Gastrocnemius medialis (tissue), 4 donors: Measurements from ENCODE around the gene GBA3. TPM values are rescaled to one million over a fixed set of nuclear protein-coding genes. Genes with fewer than 3 reads are reported as not detected.

ENCODE experiments used
- ATAC-seq, 2 donors: fragments of 150-250 bp; one replicate each; pipeline ENCODE4 v1.9.1; 2016
- DNase-seq, 2 donors: peaks; one replicate each; pipeline ENCODE4 v3.0.0-alpha.2; 2019
- H3K27ac ChIP-seq, 4 donors: fragments of 200-600 bp; sonication (generic); 1 replicate in 1 of 4; 2 replicates in 3 of 4; pipeline ENCODE4 v1.5.1; 2016 to 2018; ENCODE audit warnings: mild to moderate bottlenecking in 2 of 4, moderate library complexity in 1 of 4
- H3K27me3 ChIP-seq, 3 donors: fragments of 200-600 bp; sonication (generic) in 2 of 3; 1 replicate in 1 of 3; 2 replicates in 2 of 3; pipeline versions ENCODE4 v1.5.1 to v1.6.0; 2016 to 2019; ENCODE audit warnings: mild to moderate bottlenecking in 1 of 3, moderate library complexity in 1 of 3
- H3K36me3 ChIP-seq, 2 donors: fragments of 200-600 bp; sonication (generic) in 1 of 2; one replicate each; pipeline ENCODE4 v1.5.1; 2017 to 2018
- H3K4me1 ChIP-seq, 2 donors: fragments of 200-600 bp; sonication (generic) in 1 of 2; one replicate each; pipeline ENCODE4 v1.5.1; 2016 to 2017; ENCODE audit warnings: mild to moderate bottlenecking in 2 of 2
- H3K4me3 ChIP-seq, 4 donors: fragments of 200-600 bp; sonication (generic) in 3 of 4; 1 replicate in 1 of 4; 2 replicates in 3 of 4; pipeline ENCODE4 v1.5.1; 2016 to 2019; ENCODE audit warnings: mild to moderate bottlenecking in 2 of 4
- H3K9me3 ChIP-seq, 3 donors: fragments of 200-600 bp; sonication (generic) in 2 of 3; 1 replicate in 1 of 3; 2 replicates in 2 of 3; pipeline ENCODE4 v1.5.1; 2016 to 2019
- POLR2A ChIP-seq, 2 donors: fragments of 450-650 bp; IDR thresholded peaks; one replicate each; pipeline ENCODE4 v1.6.1; 2017; ENCODE audit warnings: antibody characterized with exemption in 2 of 2, mild to moderate bottlenecking in 2 of 2, moderate library complexity in 2 of 2
- in situ Hi-C, 4 donors: fragments of 200-750 bp; cut with MboI; loops; one replicate each; pipeline versions ENCODE4 v1.15.0 to v1.8.0; 2017; ENCODE audit warnings: low sequenced_read_pairs in 4 of 4
- intact Hi-C: fragments of 100-400 bp; cut with DNase I; formaldehyde crosslinking; loops from one replicate; pipeline ENCODE4 v1.15.1; 2023; ENCODE audit warnings: low total_unique reads
- total RNA-seq, 4 donors: library from RNA; depleted of rRNA; stranded (reverse); fragments of >200 nt; gene quantifications; one replicate each; pipeline versions ENCODE4 v1.1.0 to v1.2.3, GENCODE V29; 2016
- TF ChIP-seq, protein P1 (sequence below), 5 experiments: fragments of 450-650 bp in 3 of 5; fragments of 200-600 bp in 2 of 5; sonication (generic) in 2 of 5; IDR thresholded peaks in 4 of 5; conservative IDR thresholded peaks in 1 of 5; 1 replicate in 4 of 5; 2 replicates in 1 of 5; pipeline ENCODE4 v1.5.1; 2016 to 2019; ENCODE audit warnings: antibody characterized with exemption in 5 of 5, mild to moderate bottlenecking in 3 of 5, moderate library complexity in 3 of 5

GBA3 gene
- total RNA-seq, 4 donors from 2014 or later, result 0.24 TPM; not detected in 3

DNA sequence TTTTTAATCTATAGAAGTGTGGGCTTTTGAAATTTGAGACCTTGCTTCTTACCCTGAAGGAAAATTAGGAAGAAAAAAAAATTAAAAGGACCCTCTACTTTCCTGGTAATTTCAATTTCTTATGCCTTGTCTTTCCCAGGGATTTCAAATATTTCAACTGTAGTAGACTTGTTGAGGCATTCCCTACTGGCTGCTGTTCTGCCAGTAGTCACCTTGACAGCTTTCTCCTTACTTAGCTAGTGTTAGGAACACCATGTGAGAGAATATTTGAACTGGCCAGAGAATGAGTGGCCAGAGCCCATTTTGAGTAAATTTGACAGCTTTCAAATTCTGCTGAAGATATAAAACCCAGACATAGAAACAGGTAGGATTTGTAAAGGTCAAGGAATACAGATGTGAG is 24.0 kb upstream of the GBA3 start:
- DNase-seq (no peak), ATAC-seq (no peak)
- intact Hi-C loops (no loop called here), in situ Hi-C loops (no loop called here)
- Histone ChIP-seq H3K27me3 (no peaks in the 10 kb centered on the region), H3K36me3 (no peaks in the 10 kb centered on the region), H3K4me3 (no peak overlapping the region), H3K27ac (no peak overlapping the region), H3K9me3 (no peaks in the 10 kb centered on the region), H3K4me1 (no peaks in the 10 kb centered on the region)
- TF ChIP-seq POLR2A (IDR thresholded peaks at IDR 0.05), result no peak
- TF ChIP-seq, protein P1, sequence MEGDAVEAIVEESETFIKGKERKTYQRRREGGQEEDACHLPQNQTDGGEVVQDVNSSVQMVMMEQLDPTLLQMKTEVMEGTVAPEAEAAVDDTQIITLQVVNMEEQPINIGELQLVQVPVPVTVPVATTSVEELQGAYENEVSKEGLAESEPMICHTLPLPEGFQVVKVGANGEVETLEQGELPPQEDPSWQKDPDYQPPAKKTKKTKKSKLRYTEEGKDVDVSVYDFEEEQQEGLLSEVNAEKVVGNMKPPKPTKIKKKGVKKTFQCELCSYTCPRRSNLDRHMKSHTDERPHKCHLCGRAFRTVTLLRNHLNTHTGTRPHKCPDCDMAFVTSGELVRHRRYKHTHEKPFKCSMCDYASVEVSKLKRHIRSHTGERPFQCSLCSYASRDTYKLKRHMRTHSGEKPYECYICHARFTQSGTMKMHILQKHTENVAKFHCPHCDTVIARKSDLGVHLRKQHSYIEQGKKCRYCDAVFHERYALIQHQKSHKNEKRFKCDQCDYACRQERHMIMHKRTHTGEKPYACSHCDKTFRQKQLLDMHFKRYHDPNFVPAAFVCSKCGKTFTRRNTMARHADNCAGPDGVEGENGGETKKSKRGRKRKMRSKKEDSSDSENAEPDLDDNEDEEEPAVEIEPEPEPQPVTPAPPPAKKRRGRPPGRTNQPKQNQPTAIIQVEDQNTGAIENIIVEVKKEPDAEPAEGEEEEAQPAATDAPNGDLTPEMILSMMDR (IDR thresholded peaks at IDR 0.05 in 4 of 5, conservative IDR thresholded peaks at IDR 0.05 in 1 of 5), result no peak

DNA sequence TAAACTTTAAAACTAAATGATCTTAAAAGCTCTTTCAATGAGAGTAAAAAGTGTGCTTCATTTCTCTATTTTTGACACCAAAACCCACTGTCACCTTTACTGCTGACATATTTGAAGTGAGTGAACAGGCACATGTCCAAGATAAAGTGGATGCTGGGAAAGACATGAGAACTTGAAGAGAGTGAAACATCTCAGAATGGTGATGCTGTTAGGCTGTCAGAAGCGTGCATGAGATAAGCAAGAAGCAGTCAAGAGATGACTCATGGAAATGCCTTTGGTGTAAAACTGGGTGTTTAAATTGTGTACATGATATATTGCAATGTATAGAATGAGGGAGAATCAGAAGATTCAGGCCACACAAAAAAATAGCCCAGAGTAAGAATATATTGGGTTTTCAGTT is 21.8 kb upstream of the GBA3 start:
- Histone ChIP-seq H3K9me3 (no peaks in the 10 kb centered on the region), H3K27ac (no peak overlapping the region), H3K36me3 (no peaks in the 10 kb centered on the region), H3K27me3 (no peaks in the 10 kb centered on the region), H3K4me3 (no peak overlapping the region), H3K4me1 (no peaks in the 10 kb centered on the region)
- no peak for TF ChIP-seq POLR2A (IDR thresholded peaks at IDR 0.05)
- DNase-seq (no peak), ATAC-seq (no peak)
- in situ Hi-C loops (no loop called here), intact Hi-C loops (no loop called here)

DNA sequence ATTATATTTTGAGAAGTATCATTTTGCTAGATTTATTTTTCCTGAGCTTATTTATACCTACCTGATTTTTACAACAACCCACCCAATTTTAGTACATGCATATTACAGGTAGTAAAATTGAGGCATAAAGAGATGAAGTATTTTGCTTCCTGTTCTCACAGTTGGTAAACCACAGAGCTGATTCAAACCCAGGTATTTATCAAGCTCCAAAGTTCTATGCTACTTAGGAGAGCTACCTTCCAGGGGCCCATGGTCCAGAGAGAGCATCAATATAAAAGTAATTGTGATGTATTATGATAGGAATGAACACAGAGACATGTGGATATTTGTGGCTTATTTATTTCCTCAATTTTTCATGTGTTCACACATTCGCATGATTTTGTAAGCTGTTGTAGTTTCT is 20.2 kb upstream of the GBA3 start:
- ATAC-seq (no peak), DNase-seq (no peak)
- no peaks in the 10 kb centered on the region for H3K9me3 ChIP-seq
- in situ Hi-C loops (no loop called here), intact Hi-C loops (no loop called here)
- H3K27me3 ChIP-seq, result no peaks in the 10 kb centered on the region
- no peaks in the 10 kb centered on the region for H3K36me3 ChIP-seq
- H3K4me1 ChIP-seq, result no peaks in the 10 kb centered on the region
- TF ChIP-seq, protein P1 (IDR thresholded peaks at IDR 0.05 in 4 of 5, conservative IDR thresholded peaks at IDR 0.05 in 1 of 5), result no peak
- no peak overlapping the region for H3K27ac ChIP-seq
- H3K4me3 ChIP-seq, result no peak overlapping the region

DNA sequence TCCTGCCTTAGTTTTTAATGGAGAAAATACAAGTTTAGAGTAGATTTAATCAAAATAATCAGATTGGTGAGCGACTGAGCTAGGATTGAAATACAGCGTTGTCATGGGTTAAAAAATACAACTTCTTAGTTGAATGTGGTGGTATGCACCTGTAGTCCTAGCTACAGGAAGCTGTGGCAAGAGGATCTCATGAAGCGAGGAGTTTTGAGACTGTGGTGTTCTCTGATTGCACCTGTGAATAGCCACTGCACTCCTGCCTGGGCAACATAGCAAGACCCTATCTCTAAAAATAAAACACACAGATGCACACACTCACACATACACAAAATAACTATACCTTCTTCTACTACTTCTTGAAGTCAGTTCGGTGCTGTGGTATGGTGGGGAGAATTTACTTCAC is 19.8 kb upstream of the GBA3 start:
- Histone ChIP-seq H3K27ac (no peak overlapping the region), H3K4me1 (no peaks in the 10 kb centered on the region), H3K36me3 (no peaks in the 10 kb centered on the region), H3K27me3 (no peaks in the 10 kb centered on the region), H3K4me3 (no peak overlapping the region), H3K9me3 (no peaks in the 10 kb centered on the region)
- ATAC-seq (no peak), DNase-seq (no peak)
- TF ChIP-seq, protein P1 (IDR thresholded peaks at IDR 0.05 in 4 of 5, conservative IDR thresholded peaks at IDR 0.05 in 1 of 5), result no peak
- no peak for TF ChIP-seq POLR2A (IDR thresholded peaks at IDR 0.05)
- intact Hi-C loops, result no loop called here
- in situ Hi-C loops, result no loop called here

DNA sequence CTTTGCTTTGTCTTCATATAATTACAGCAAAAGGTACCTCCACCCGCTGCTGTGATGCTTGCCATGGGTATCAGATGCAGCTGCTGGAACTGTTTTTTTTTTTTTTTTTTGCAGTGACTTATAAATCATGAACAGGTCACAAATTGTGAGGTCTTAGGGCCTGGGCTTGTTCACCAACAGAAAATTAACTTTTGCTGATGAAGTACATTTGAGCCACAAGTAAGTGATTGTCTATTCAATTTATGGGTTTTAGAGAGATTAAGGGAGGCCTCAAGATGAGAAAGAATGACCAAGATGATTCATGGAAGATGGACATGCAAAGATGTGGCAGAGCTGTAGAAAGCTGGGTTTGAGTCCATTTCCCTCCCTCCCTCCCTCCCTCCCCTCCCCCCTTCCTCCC is 18.0 kb upstream of the GBA3 start:
- H3K4me1 ChIP-seq, result peaks cover 6 to 7% of the 10 kb centered on the region in 2 donors
- intact Hi-C loops (loop anchor here (5.0 kb wide), 1 partner anchor 262 kb away; no protein-coding TSS in a partner anchor), in situ Hi-C loops (loop anchor here in 1 of 4 donors (25.0 kb wide), 1 partner anchor 887 kb away; no protein-coding TSS in a partner anchor)
- no peaks in the 10 kb centered on the region for H3K27me3 ChIP-seq
- no peak overlapping the region for H3K27ac ChIP-seq
- TF ChIP-seq POLR2A (IDR thresholded peaks at IDR 0.05), result no peak
- TF ChIP-seq, protein P1 (IDR thresholded peaks at IDR 0.05 in 4 of 5, conservative IDR thresholded peaks at IDR 0.05 in 1 of 5), result no peak
- no peaks in the 10 kb centered on the region for H3K9me3 ChIP-seq
- no peak overlapping the region for H3K4me3 ChIP-seq
- ATAC-seq (no peak), DNase-seq (no peak)
- H3K36me3 ChIP-seq, result no peaks in the 10 kb centered on the region
